CD8-positive, alpha-beta memory T cell (primary cell): ENCODE measurements around the gene PTPRU. TPM values are rescaled to one million over a fixed set of nuclear protein-coding genes. Genes with fewer than 3 reads are reported as not detected.

Experiments used
- CTCF ChIA-PET: fragments of 350-600 bp; sonication (Branson Sonifier 250); formaldehyde crosslinking; loops from one replicate; lab custom pipeline; 2021; ENCODE audit warnings: antibody characterized with exemption; lab: Charles Lee
- POLR2A ChIA-PET: fragments of 350-600 bp; sonication (Branson Sonifier 250); formaldehyde crosslinking; loops from one replicate; lab custom pipeline; 2021; ENCODE audit warnings: antibody characterized with exemption; lab: Charles Lee
- DNase-seq, 5 donors: peaks; one replicate each; pipeline versions ENCODE4 v3.0.0 to v3.0.0-alpha.2; 2020 to 2022; ENCODE audit warnings: mixed read lengths in 1 of 5
- H3K27ac ChIP-seq: one replicate; pipeline ENCODE4 v1.7.0; 2013; ENCODE audit warnings: low read depth, mild to moderate bottlenecking, low read length, moderate library complexity
- H3K27me3 ChIP-seq: 2 replicates; pipeline ENCODE4 v1.7.0; 2013; ENCODE audit warnings: low read length, mild to moderate bottlenecking; ENCODE audit not compliant: insufficient read depth, poor library complexity, severe bottlenecking
- H3K36me3 ChIP-seq: 2 replicates; pipeline ENCODE4 v1.7.0; 2013; ENCODE audit warnings: mild to moderate bottlenecking, low read length, moderate library complexity; ENCODE audit not compliant: insufficient read depth
- H3K4me1 ChIP-seq: 2 replicates; pipeline ENCODE4 v1.7.0; 2013; ENCODE audit warnings: mild to moderate bottlenecking, low read length, moderate library complexity; ENCODE audit not compliant: insufficient read depth
- H3K4me3 ChIP-seq: 2 replicates; pipeline ENCODE4 v1.7.0; 2013; ENCODE audit warnings: mild to moderate bottlenecking, low read length
- H3K9me3 ChIP-seq: 2 replicates; pipeline ENCODE4 v1.7.0; 2013; ENCODE audit warnings: mild to moderate bottlenecking, low read length
- H3K27ac Mint-ChIP-seq, 8 donors: one replicate each; pipeline ENCODE4 v1.8.0; 2020 to 2021; ENCODE audit warnings: mixed read lengths in 8 of 8, mild to moderate bottlenecking in 6 of 8, inconsistent platforms in 3 of 8, moderate library complexity in 3 of 8
- H3K27me3 Mint-ChIP-seq, 2 donors: one replicate each; pipeline ENCODE4 v1.8.0; 2020 to 2021; ENCODE audit warnings: mixed read lengths in 2 of 2, mild to moderate bottlenecking in 1 of 2, moderate library complexity in 1 of 2
- H3K36me3 Mint-ChIP-seq, 3 donors: one replicate each; pipeline ENCODE4 v1.8.0; 2020 to 2021; ENCODE audit warnings: mixed read lengths in 3 of 3, inconsistent platforms in 1 of 3, mild to moderate bottlenecking in 1 of 3
- H3K4me1 Mint-ChIP-seq, 3 donors: one replicate each; pipeline ENCODE4 v1.8.0; 2020 to 2021; ENCODE audit warnings: mixed read lengths in 3 of 3, inconsistent platforms in 1 of 3, mild to moderate bottlenecking in 1 of 3
- H3K4me3 Mint-ChIP-seq, 7 donors: one replicate each; pipeline ENCODE4 v1.8.0; 2020 to 2021; ENCODE audit warnings: mixed read lengths in 7 of 7, mild to moderate bottlenecking in 6 of 7, moderate library complexity in 4 of 7, inconsistent platforms in 2 of 7
- H3K9me3 Mint-ChIP-seq, 5 donors: one replicate each; pipeline ENCODE4 v1.8.0; 2020 to 2022; ENCODE audit warnings: mixed read lengths in 5 of 5, mild to moderate bottlenecking in 3 of 5, moderate library complexity in 2 of 5, inconsistent platforms in 1 of 5
- polyA plus RNA-seq: library from polyadenylated mRNA; unstranded; fragments of 300-500 nt; fragmentation: Illumina TruSeq; gene quantifications from one replicate; pipeline ENCODE4 v1.2.3, GENCODE V29; 2021
- total RNA-seq, 2 experiments: library from RNA; stranded (reverse); gene quantifications; one replicate each; pipeline ENCODE4 v1.2.3, GENCODE V29; 2021

Gene PTPRU
- total and polyA plus RNA-seq, 3 experiments from 2014 or later = 0.13 to 0.62 (median 0.51) TPM

DNA sequence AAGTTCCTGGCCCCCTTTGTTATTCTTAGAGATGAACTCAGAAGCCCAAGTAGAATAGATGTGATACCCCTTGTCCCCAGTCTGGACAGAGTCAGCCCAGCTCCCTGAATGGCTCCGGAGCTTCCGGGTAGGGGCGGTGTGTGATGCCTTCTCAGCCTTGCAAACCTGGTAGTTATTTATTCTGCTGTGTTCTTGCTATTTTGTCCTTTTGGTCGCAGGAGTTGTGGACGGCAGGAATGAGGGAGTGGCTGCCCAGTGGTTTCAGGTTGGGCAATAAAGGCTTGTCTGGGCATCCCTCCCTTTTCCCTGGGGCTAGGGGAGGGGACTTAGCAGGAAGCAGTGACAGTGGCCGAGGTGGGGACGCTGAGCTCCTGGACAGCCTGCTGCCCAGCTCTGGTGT is 2.8 kb downstream of the PTPRU start:
- Histone ChIP-seq H3K4me1 (peaks cover 14% of the 10 kb centered on the region), H3K9me3 (no peaks in the 10 kb centered on the region), H3K4me3 (no peak overlapping the region), H3K27ac (no peak overlapping the region), H3K27me3 (peaks cover 31% of the 10 kb centered on the region), H3K36me3 (no peaks in the 10 kb centered on the region)
- ChIA-PET CTCF (interaction anchor here (0.9 to 1.7 kb wide), 2 partner anchors 8 to 1141 kb away, joined by 3 to 6 read pairs; no protein-coding TSS in a partner anchor), POLR2A (interaction anchor here (0.5 kb wide), 1 partner anchor 1480 kb away, joined by 3 read pairs; no protein-coding TSS in a partner anchor)
- Mint-ChIP-seq H3K36me3 (peaks cover 0 to 1% (median 0%) of the 10 kb centered on the region in 3 donors), H3K4me1 (peaks cover 15 to 24% (median 22%) of the 10 kb centered on the region in 3 donors), H3K27ac (peak overlapping the region in 1 of 8 donors; percentile 12), H3K4me3 (peak overlapping the region in 6 of 7 donors; percentile 74 to 88 (median 76)), H3K9me3 (peaks cover 0 to 2% (median 0%) of the 10 kb centered on the region in 5 donors), H3K27me3 (peaks cover 34 to 47% of the 10 kb centered on the region in 2 donors)
- no peak for DNase-seq

DNA sequence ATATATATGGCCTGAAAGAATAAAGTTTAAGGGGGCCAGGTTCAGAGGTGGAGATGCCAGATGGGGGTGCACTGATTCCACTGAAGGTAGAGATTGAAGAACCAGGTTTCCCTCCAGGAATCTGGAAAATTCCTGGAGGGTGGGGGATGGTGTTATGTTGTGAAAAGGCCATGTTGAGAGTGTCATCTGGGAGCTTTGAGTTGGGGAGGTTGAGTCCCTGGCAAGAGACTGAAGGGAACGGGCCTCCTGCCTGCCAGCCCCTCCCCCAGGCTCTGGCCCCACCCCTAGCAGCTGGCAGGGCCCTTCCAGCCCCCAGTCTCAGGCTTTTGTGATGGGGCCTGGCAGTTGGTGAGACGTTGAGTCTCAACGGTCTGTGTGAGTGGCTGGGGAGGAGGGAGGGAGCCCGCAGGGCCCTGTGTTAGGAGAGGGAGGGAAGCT is 4.1 kb downstream of the PTPRU start:
- peaks cover 15 to 24% (median 22%) of the 10 kb centered on the region in 3 donors for H3K4me1 Mint-ChIP-seq
- ChIA-PET POLR2A (no interaction called here), CTCF (interaction anchor here (1.7 kb wide), 1 partner anchor 1140 kb away, joined by 6 read pairs; no protein-coding TSS in a partner anchor)
- peaks cover 0 to 2% (median 0%) of the 10 kb centered on the region in 5 donors for H3K9me3 Mint-ChIP-seq
- H3K36me3 Mint-ChIP-seq = no peaks in the 10 kb centered on the region
- Histone ChIP-seq H3K4me3 (no peak overlapping the region), H3K9me3 (no peaks in the 10 kb centered on the region), H3K4me1 (peaks cover 14% of the 10 kb centered on the region), H3K36me3 (no peaks in the 10 kb centered on the region), H3K27ac (no peak overlapping the region), H3K27me3 (peaks cover 31% of the 10 kb centered on the region)
- DNase-seq = no peak
- H3K4me3 Mint-ChIP-seq = no peak overlapping the region
- no peak overlapping the region for H3K27ac Mint-ChIP-seq
- peaks cover 34 to 47% of the 10 kb centered on the region in 2 donors for H3K27me3 Mint-ChIP-seq

DNA sequence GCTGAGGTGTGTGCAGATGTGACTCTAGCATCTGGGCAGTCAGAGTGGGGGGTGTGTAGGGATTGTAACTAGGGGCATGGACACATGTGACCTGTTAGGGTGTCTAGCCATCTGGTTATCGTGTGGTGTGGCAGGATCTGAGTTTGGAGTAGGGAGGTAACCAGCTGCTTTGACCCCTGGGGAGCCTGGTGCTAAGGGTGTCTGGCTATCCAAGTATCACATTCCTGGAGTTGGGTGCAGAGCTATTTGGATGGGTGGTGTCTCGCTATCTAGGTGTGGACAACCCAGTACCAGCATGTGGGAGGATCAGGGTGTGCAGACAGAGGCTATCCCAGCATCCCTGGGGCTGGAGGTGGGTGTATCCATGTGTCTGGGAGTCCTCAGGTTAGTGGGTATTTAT is 4.7 kb downstream of the PTPRU start:
- Histone ChIP-seq H3K4me3 (no peak overlapping the region), H3K27me3 (peaks cover 29% of the 10 kb centered on the region), H3K4me1 (peaks cover 14% of the 10 kb centered on the region), H3K9me3 (no peaks in the 10 kb centered on the region), H3K27ac (no peak overlapping the region), H3K36me3 (no peaks in the 10 kb centered on the region)
- DNase-seq = no peak
- H3K4me3 Mint-ChIP-seq = no peak overlapping the region
- H3K9me3 Mint-ChIP-seq = peaks cover 0 to 2% (median 0%) of the 10 kb centered on the region in 5 donors
- H3K36me3 Mint-ChIP-seq = no peaks in the 10 kb centered on the region
- H3K4me1 Mint-ChIP-seq = peaks cover 13 to 21% (median 19%) of the 10 kb centered on the region in 3 donors
- no peak overlapping the region for H3K27ac Mint-ChIP-seq
- POLR2A ChIA-PET = no interaction called here
- CTCF ChIA-PET = no interaction called here
- H3K27me3 Mint-ChIP-seq = peaks cover 32 to 41% of the 10 kb centered on the region in 2 donors

DNA sequence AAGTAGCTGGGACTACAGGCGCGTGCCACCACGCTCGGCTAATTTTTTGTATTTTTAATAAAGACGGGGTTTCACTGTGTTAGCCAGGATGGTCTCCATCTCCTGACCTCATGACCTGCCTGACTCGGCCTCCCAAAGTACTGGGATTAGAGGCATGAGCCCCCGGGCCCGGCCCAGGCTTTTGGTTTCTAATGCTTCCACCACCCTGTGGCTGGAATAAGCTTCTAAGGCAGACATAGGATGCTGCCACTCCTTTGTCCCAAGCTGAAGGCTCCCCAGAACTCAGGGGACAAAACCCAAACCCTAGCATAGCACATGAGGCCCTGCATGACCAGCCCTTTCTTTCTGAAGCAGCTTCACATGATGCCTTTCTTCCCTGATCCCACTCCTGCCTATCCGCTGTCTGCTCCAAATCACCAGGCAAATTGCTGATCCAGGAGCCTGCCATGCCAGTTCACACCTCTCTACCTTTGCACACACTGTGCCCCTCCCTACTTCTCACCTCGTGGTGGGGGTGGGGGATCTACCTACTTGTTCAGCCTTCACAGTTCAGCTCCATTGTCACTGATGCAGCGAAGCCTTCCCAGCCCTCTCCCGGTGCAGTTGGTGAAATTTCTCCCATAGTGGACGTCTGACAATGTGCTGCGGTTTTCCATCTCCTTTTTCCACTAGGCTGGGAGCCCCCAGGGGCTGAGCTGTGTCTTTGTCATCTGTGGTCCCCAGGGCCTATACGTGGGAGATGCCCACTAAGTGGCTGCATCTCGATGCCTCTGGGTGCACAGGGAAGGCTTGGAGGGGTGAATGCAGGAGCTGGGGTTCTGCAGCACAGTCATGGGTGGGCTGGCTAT is 6.9 kb downstream of the PTPRU start:
- Histone ChIP-seq H3K4me3 (no peak overlapping the region), H3K27ac (no peak overlapping the region), H3K9me3 (no peaks in the 10 kb centered on the region), H3K36me3 (no peaks in the 10 kb centered on the region), H3K4me1 (peaks cover 3% of the 10 kb centered on the region), H3K27me3 (peaks cover 14% of the 10 kb centered on the region)
- Mint-ChIP-seq H3K9me3 (no peaks in the 10 kb centered on the region), H3K36me3 (no peaks in the 10 kb centered on the region), H3K4me3 (no peak overlapping the region), H3K27me3 (peaks cover 21 to 43% of the 10 kb centered on the region in 2 donors), H3K27ac (no peak overlapping the region), H3K4me1 (peaks cover 4 to 7% (median 6%) of the 10 kb centered on the region in 3 donors)
- ChIA-PET CTCF (no interaction called here), POLR2A (interaction anchor here (0.6 kb wide), 1 partner anchor 1831 kb away, joined by 3 read pairs; no protein-coding TSS in a partner anchor)
- DNase-seq = no peak

DNA sequence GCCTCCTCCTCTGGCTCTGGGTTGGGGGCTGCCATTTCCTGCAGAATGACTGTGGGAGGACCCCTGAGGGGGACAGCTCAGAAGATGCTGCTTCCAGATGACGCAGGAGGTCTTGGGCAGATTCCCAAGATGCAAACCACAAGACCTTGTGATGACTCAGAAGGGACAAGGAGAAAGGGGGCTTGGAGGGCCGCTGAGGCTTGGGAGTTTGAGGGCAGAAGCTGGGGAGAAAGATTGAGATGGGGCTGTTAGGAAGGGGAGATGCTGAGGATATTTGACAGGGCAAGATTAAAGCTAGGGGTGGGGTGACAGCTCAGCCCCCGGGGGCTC is 7.5 kb downstream of the PTPRU start:
- ChIA-PET CTCF (no interaction called here), POLR2A (no interaction called here)
- H3K27ac Mint-ChIP-seq = no peak overlapping the region
- H3K4me3 Mint-ChIP-seq = no peak overlapping the region
- Histone ChIP-seq H3K4me1 (no peaks in the 10 kb centered on the region), H3K27me3 (peaks cover 8% of the 10 kb centered on the region), H3K4me3 (no peak overlapping the region), H3K9me3 (no peaks in the 10 kb centered on the region), H3K27ac (no peak overlapping the region), H3K36me3 (no peaks in the 10 kb centered on the region)
- peaks cover under 1 to 3% (median 1%) of the 10 kb centered on the region in 3 donors for H3K4me1 Mint-ChIP-seq
- H3K36me3 Mint-ChIP-seq = no peaks in the 10 kb centered on the region
- DNase-seq = no peak
- peaks cover 15 to 44% of the 10 kb centered on the region in 2 donors for H3K27me3 Mint-ChIP-seq
- no peaks in the 10 kb centered on the region for H3K9me3 Mint-ChIP-seq

DNA sequence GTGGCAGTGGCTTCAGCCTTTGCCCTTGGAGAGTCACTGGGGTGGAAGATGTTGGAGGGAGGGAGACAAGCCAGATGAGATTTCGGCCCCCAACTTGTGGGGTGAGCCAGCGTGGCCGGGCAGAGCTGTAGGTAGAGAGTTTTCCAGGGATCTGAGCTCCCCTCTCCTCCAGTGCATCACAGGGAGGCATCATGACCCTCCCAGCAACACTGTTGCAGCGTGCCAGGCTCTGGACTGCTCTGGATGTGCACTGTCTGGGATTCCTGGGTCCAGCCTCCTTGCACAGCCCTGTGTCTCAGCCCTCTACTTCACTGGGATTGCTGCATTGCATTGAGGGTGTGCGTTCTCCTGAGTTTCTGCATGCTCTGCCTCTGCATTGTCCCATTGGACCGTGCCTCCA is 8.9 kb downstream of the PTPRU start:
- no peaks in the 10 kb centered on the region for H3K4me1 Mint-ChIP-seq
- H3K4me3 Mint-ChIP-seq = no peak overlapping the region
- ChIA-PET POLR2A (no interaction called here), CTCF (no interaction called here)
- H3K27me3 Mint-ChIP-seq = peaks cover 6 to 39% of the 10 kb centered on the region in 2 donors
- Histone ChIP-seq H3K9me3 (no peaks in the 10 kb centered on the region), H3K27me3 (no peaks in the 10 kb centered on the region), H3K4me1 (no peaks in the 10 kb centered on the region), H3K4me3 (no peak overlapping the region), H3K36me3 (no peaks in the 10 kb centered on the region), H3K27ac (no peak overlapping the region)
- no peak overlapping the region for H3K27ac Mint-ChIP-seq
- H3K9me3 Mint-ChIP-seq = no peaks in the 10 kb centered on the region
- no peaks in the 10 kb centered on the region for H3K36me3 Mint-ChIP-seq
- no peak for DNase-seq

DNA sequence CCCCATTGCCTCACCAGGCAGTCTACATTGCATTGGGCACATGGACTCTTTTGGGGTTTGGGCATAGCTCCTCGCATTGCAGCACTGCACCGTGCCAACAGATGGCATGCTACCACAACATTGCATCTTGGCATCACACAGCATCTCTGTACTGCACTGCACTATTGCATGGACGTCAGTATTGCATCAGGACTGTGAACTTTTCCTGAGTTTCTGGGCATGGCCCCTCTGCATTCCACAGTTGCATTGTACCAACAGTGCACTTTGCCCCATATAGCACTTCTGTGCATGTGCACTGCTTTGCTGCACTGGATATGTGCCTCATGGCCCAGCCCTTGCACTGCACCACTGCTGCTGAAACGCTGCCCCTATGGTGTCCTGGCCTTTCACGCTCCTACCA is 9.6 kb downstream of the PTPRU start:
- no peaks in the 10 kb centered on the region for H3K9me3 ChIP-seq
- H3K4me3 Mint-ChIP-seq = no peak overlapping the region
- H3K27ac ChIP-seq = no peak overlapping the region
- no peaks in the 10 kb centered on the region for H3K4me1 Mint-ChIP-seq
- H3K27ac Mint-ChIP-seq = no peak overlapping the region
- peaks cover 4 to 35% of the 10 kb centered on the region in 2 donors for H3K27me3 Mint-ChIP-seq
- H3K4me3 ChIP-seq = no peak overlapping the region
- no peak for DNase-seq
- no peaks in the 10 kb centered on the region for H3K27me3 ChIP-seq
- ChIA-PET CTCF (no interaction called here), POLR2A (no interaction called here)
- H3K36me3 ChIP-seq = no peaks in the 10 kb centered on the region
- no peaks in the 10 kb centered on the region for H3K36me3 Mint-ChIP-seq
- no peaks in the 10 kb centered on the region for H3K9me3 Mint-ChIP-seq
- no peaks in the 10 kb centered on the region for H3K4me1 ChIP-seq

DNA sequence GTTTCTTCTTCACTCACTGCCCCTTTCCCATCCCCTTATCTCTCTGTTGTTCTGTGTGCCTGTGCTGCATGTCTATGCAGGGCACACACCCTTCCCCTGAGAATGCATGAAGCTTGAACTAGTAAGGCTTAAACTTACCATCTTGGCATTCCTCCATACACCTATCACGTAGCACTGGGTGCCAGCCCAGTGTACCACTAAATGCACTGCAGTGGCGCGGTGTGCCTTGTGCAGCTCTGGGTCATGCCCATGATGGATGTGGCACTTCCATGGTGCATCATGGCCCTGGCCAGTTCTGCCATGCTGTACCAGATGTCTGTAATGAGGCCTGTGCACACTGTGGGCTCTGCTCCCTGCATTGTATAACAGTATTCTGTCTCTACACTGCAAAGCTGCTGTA is 10.7 kb downstream of the PTPRU start:
- H3K4me1 Mint-ChIP-seq = no peaks in the 10 kb centered on the region
- H3K4me3 ChIP-seq = no peak overlapping the region
- no peaks in the 10 kb centered on the region for H3K9me3 ChIP-seq
- no peaks in the 10 kb centered on the region for H3K9me3 Mint-ChIP-seq
- H3K27me3 Mint-ChIP-seq = peaks cover 2 to 30% of the 10 kb centered on the region in 2 donors
- no peaks in the 10 kb centered on the region for H3K36me3 ChIP-seq
- no peaks in the 10 kb centered on the region for H3K27me3 ChIP-seq
- POLR2A ChIA-PET = no interaction called here
- CTCF ChIA-PET = no interaction called here
- H3K36me3 Mint-ChIP-seq = no peaks in the 10 kb centered on the region
- H3K4me3 Mint-ChIP-seq = no peak overlapping the region
- H3K27ac ChIP-seq = no peak overlapping the region
- no peak overlapping the region for H3K27ac Mint-ChIP-seq
- DNase-seq = no peak
- no peaks in the 10 kb centered on the region for H3K4me1 ChIP-seq
